Smooth muscle cell (in vitro differentiated cells): ENCODE results near the gene GRIP2. TPM values are rescaled to one million over a fixed set of nuclear protein-coding genes. Genes with fewer than 3 reads are reported as not detected.

Source experiments
- DNase-seq: peaks from one replicate; lab custom pipeline; 2025; ENCODE audit not compliant: unreplicated experiment; lab: John Stamatoyannopoulos, UW
- H2AFZ ChIP-seq: fragments of 200-600 bp; sonication (generic); 2 replicates; pipeline ENCODE4 v1.6.0; 2016; ENCODE audit warnings: antibody characterized with exemption, low read depth, mild to moderate bottlenecking
- H3F3A ChIP-seq: fragments of 200-600 bp; sonication (generic); 2 replicates; pipeline ENCODE4 v1.6.0; 2017; ENCODE audit warnings: antibody characterized with exemption, low read depth
- H3K27ac ChIP-seq: fragments of 200-600 bp; sonication (generic); 2 replicates; pipeline ENCODE4 v1.5.1; 2016; ENCODE audit warnings: low read depth, mild to moderate bottlenecking
- H3K27me3 ChIP-seq: fragments of 200-600 bp; sonication (generic); 2 replicates; pipeline ENCODE4 v1.6.1; 2016; ENCODE audit warnings: low read depth, mild to moderate bottlenecking
- H3K36me3 ChIP-seq: fragments of 200-600 bp; sonication (generic); 2 replicates; pipeline ENCODE4 v1.5.1; 2016; ENCODE audit warnings: low read depth
- H3K4me1 ChIP-seq: fragments of 200-600 bp; sonication (generic); 2 replicates; pipeline ENCODE4 v1.5.1; 2016; ENCODE audit warnings: low read depth
- H3K4me2 ChIP-seq: fragments of 200-600 bp; sonication (generic); 2 replicates; pipeline ENCODE4 v1.6.0; 2016; ENCODE audit warnings: mild to moderate bottlenecking
- H3K4me3 ChIP-seq: fragments of 200-600 bp; sonication (generic); 2 replicates; pipeline ENCODE4 v1.5.1; 2016; ENCODE audit warnings: mild to moderate bottlenecking
- H3K79me2 ChIP-seq: fragments of 200-600 bp; sonication (generic); 2 replicates; pipeline ENCODE4 v1.6.0; 2016; ENCODE audit warnings: low read depth, mild to moderate bottlenecking
- H3K9ac ChIP-seq: fragments of 200-600 bp; sonication (generic); 2 replicates; pipeline ENCODE4 v1.6.0; 2016; ENCODE audit warnings: low read depth
- H3K9me3 ChIP-seq: fragments of 200-600 bp; sonication (generic); replicated peaks from 2 replicates; pipeline ENCODE4 v1.5.1; 2016; ENCODE audit warnings: low read depth
- H4K20me1 ChIP-seq: fragments of 200-600 bp; sonication (generic); 2 replicates; pipeline ENCODE4 v1.6.0; 2016; ENCODE audit warnings: low read depth
- CTCF ChIP-seq: fragments of 200-600 bp; sonication (generic); IDR thresholded peaks from 2 replicates; pipeline ENCODE4 v1.5.1; 2017; ENCODE audit warnings: borderline replicate concordance, mild to moderate bottlenecking, antibody characterized with exemption; ENCODE audit not compliant: insufficient read depth, poor library complexity, severe bottlenecking
- WGBS: methylation state at CpG from one replicate; pipeline ENCODE4 v1.1.7; 2016; ENCODE audit warnings: low lambda C conversion rate; 5-methylcytosine and 5-hydroxymethylcytosine counted together
- polyA plus RNA-seq: library from polyadenylated mRNA; unstranded; fragments of >200 nt; fragmentation: Nextera tagmentation; extraction: Ambion mirVana; gene quantifications from 2 replicates; pipeline ENCODE4 v1.2.1, GENCODE V29; 2016
- total RNA-seq: library from RNA; depleted of rRNA; stranded (reverse); fragments of >200 nt; gene quantifications from 2 replicates; pipeline ENCODE4 v1.2.3, GENCODE V29; 2014

GRIP2 gene
- total and polyA plus RNA-seq, 2 experiments from 2014 or later: 2.0 to 6.5 TPM

DNA sequence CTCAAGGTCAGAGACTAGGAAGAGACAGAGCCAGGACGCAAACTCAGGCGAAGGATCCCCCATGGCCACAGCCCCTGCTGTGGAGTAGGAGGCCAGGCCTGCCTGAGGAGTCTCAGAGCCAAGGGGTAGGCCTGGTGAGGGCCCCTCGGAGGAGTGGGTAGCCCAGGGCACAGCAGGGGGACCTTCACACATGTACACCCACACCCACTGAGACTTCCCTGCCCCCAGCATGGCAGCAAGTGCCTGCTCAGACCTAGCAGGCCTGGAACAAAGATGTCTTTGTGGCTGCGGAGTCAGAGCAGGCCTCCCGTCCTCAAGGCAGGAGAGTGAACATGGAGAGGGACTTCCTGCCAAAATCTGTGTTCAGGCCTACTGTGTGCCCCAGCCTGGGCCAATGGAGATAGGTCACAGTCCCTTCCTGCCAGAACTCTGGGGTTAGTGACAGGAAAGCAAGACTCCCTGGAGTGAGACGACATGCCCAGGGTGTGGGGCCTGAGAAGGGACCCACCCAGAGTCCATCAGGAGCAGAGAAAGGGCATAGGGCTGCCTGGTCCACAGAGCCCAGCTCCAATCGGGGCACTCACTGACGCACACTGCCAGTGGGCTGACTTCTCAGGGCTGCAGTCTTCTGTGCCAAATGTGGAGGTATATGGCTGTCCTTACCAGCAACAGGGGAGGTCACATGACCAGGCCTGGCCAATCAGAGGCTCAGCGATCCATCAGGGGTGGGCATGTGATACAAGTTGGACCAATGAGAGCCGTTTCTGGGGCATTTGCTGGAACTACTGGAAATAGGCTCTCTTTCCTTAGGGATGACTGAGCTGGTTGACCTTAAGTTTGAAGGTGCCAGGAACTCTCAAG lies 2.3 kb downstream of the GRIP2 start:
- H3K9ac ChIP-seq: no peak overlapping the region
- no peaks in the 10 kb centered on the region for H3K27me3 ChIP-seq
- DNase-seq: no peak
- no peaks in the 10 kb centered on the region for H3K9me3 ChIP-seq
- no peak overlapping the region for H3K4me3 ChIP-seq
- WGBS: 87% methylated on average over 10 of the region's 10 CpGs
- H3K79me2 ChIP-seq: no peaks in the 10 kb centered on the region
- H3F3A ChIP-seq: peaks cover 4% of the 10 kb centered on the region
- no peaks in the 10 kb centered on the region for H3K36me3 ChIP-seq
- no peak overlapping the region for H3K27ac ChIP-seq
- H2AFZ ChIP-seq: no peak overlapping the region
- no peak overlapping the region for H3K4me2 ChIP-seq
- no peaks in the 10 kb centered on the region for H4K20me1 ChIP-seq
- H3K4me1 ChIP-seq: peaks cover 17% of the 10 kb centered on the region
- no peak for TF ChIP-seq CTCF

- 89% methylated on average over 12 of the region's 12 CpGs for WGBS
- Histone ChIP-seq H3K9me3 (no peaks in the 10 kb centered on the region), H3K4me1 (peaks cover 18% of the 10 kb centered on the region), H3K4me3 (no peak overlapping the region), H3K9ac (no peak overlapping the region), H3F3A (peaks cover 4% of the 10 kb centered on the region), H3K27me3 (no peaks in the 10 kb centered on the region), H3K36me3 (no peaks in the 10 kb centered on the region), H3K4me2 (no peak overlapping the region), H3K27ac (no peak overlapping the region), H2AFZ (no peak overlapping the region), H4K20me1 (no peaks in the 10 kb centered on the region), H3K79me2 (no peaks in the 10 kb centered on the region)
- no peak for DNase-seq
- no peak for TF ChIP-seq CTCF
Observed at GRCh38 chr3:14536837-14537589, 3.1 kb downstream of the GRIP2 start.

- Histone ChIP-seq H2AFZ (no peak overlapping the region), H3K27ac (no peak overlapping the region), H3K4me1 (peaks cover 18% of the 10 kb centered on the region), H3K79me2 (no peaks in the 10 kb centered on the region), H3K9ac (no peak overlapping the region), H3K9me3 (no peaks in the 10 kb centered on the region), H3K4me2 (no peak overlapping the region), H3K4me3 (no peak overlapping the region), H3F3A (peaks cover 4% of the 10 kb centered on the region), H3K36me3 (no peaks in the 10 kb centered on the region), H4K20me1 (no peaks in the 10 kb centered on the region), H3K27me3 (no peaks in the 10 kb centered on the region)
- no peak for TF ChIP-seq CTCF
- no peak for DNase-seq
- WGBS: 88% methylated on average over 10 of the region's 10 CpGs
Observed at GRCh38 chr3:14536055-14536815, 3.9 kb downstream of the GRIP2 start.
